ENCODE data around the gene SELENOO.

- TF ChIP-seq TSHZ2 (CRISPR knock-in tag; IDR thresholded peaks at IDR 0.05), result no peak
- TF ChIP-seq, protein P1, sequence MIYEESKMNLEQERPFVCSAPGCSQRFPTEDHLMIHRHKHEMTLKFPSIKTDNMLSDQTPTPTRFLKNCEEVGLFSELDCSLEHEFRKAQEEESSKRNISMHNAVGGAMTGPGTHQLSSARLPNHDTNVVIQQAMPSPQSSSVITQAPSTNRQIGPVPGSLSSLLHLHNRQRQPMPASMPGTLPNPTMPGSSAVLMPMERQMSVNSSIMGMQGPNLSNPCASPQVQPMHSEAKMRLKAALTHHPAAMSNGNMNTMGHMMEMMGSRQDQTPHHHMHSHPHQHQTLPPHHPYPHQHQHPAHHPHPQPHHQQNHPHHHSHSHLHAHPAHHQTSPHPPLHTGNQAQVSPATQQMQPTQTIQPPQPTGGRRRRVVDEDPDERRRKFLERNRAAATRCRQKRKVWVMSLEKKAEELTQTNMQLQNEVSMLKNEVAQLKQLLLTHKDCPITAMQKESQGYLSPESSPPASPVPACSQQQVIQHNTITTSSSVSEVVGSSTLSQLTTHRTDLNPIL (CRISPR knock-in tag; IDR thresholded peaks at IDR 0.05; ENCODE audit: low read depth), result no peak
- TF ChIP-seq PPARA (CRISPR knock-in tag; IDR thresholded peaks at IDR 0.05; ENCODE audit: borderline replicate concordance), result no peak
- no peak for TF ChIP-seq ZNF8 (CRISPR knock-in tag; IDR thresholded peaks at IDR 0.05)
Measured at GRCh38 chr22:50244420-50245213, 43.8 kb downstream of the SELENOO start, which contains the start of gene TUBGCP6.
